ENCODE results near the gene SERTAD1.
"Not testable (repeated sequence)": the region's sequence is repeated elsewhere in the genome, so short reads cannot be mapped to it uniquely, and the experiment has no call there.

SERTAD1 gene

GRCh38 chr19:40420766-40421765 lies 4.7 kb downstream of the SERTAD1 start:
- peak; percentile 61 for DNase-seq

GRCh38 chr19:40420451-40420765 lies 5.4 kb downstream of the SERTAD1 start:
- no peak for DNase-seq

DNA sequence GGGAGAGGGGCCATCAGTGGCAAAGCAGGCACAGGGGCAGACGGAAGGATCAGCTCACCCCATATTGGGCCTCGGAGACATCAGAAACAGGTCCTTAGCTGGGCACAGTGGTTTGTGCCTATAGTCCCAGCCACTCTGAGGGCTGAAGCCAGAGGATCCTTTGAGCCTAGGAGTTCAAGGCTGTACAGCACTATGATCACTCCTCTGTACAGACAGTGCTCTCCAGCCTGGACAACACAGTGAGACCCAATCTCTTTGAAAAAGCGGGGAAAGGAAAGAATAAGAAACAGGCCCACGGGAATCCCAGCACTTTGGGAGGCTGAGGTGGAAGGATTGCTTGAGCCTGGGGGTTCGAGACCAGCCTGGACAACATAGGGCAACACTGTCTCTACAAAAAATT lies 6.0 kb downstream of the SERTAD1 start:
- DNase-seq: no peak

DNA sequence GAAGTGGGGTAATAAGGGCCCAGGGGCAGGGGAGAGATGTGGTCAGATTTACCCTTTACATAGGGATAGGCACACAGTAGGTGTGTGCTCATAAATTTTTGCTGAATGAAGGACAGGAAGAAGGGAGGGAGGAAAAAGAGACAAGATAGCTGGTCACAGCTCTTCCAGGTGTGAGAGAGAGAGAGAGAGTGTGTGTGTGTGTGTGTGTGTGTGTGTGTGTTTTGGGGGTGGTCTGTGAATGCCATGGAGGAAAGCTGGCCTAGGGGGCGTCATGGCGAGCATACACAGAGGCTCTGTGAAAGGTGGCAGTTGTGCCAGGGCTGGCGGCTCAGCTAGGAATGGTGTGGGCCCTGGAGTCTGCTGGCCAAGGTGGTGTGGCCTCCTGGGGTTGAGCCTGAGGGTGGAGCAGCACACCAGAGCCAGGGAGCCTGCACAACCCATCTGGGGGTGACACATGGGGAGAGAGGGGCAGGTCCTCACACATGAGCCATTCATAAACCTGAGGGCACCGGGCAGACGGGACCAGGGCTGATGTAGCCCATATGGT lies 6.7 kb downstream of the SERTAD1 start:
- no peak for DNase-seq

- no peak for DNase-seq
Observed at GRCh38 chr19:40418040-40418439, 7.8 kb downstream of the SERTAD1 start.

GRCh38 chr19:40417643-40417981 lies 8.2 kb downstream of the SERTAD1 start:
- DNase-seq: no peak

- no peak for DNase-seq
Observed at GRCh38 chr19:40416918-40417642, 8.7 kb downstream of the SERTAD1 start.

DNA sequence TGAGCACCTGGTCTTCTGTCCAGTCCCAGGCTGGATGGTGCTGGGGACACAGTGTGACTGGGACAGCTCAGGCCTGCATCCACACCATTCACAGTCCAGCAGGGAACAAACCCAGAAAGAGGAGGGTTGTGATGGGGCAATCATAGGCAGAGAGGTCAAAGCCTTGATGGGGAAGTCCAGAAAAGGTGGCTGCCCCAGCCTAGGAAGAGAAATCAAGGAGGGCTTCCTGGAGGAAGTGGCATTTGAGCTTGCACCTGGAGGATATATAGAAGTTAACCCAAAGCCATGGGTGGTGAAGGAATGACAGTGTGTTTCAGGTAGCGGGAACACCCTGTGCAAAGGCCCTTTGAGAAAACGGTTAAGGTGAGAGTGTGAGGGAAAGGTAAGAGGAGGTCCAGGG lies 10.0 kb downstream of the SERTAD1 start:
- DNase-seq: no peak

DNA sequence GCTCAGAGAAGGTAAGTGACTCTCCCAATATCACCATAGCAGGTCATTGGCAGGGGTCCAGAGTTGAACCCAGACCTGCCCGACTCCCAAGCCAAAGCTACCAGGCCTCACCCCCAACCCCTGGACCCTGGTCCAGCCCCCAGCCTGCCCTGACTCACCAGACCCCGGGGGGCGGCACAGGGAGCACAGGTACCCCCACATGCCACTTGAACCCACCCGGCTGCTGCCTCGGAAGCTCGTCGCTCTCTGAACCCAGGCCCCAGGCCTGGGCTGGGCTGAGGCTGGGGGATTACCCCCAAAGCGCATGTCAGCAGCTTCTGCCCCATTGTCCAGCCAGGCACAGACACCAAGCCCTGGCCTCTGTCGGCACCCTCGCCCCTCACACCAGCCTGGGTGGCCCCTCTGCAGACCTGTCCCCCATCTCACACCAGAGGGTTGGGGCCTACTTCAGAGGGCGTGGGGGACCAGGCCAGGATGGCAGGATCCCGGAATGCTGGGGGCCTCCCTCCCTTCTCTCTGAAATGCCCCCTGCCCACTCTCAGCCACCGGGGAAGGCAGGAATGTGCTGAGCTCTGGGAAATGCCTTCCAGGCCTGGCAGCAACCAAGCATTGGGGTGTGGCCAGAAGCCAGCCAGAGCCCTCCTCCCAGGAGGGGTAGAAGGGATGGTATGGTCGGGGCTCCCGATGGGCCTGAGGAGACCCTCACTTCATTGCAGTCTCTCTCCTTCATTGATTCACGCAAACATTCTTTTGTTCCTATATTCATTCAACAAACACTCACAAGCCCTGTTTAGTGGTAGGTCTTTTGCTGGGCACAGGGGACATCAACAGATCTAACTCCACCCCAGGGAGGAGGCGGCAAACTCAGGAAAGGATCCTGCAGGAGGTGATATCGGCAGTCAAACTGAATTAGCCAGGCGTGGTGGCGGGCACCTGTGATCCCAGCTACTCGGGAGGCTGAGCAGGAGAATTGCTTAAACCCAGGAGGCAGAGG lies 11.0 kb downstream of the SERTAD1 start:
- no peak for DNase-seq

- no peak for DNase-seq
Observed at GRCh38 chr19:40413291-40413845, 12.4 kb downstream of the SERTAD1 start, which contains the start of gene PRX. Gene PRX (minus strand): TSS chr19:40413378. CDS start chr19:40407932, 5,446 bp downstream.

- DNase-seq: no peak
Observed at GRCh38 chr19:40412866-40413265, 12.9 kb downstream of the SERTAD1 start.

DNA sequence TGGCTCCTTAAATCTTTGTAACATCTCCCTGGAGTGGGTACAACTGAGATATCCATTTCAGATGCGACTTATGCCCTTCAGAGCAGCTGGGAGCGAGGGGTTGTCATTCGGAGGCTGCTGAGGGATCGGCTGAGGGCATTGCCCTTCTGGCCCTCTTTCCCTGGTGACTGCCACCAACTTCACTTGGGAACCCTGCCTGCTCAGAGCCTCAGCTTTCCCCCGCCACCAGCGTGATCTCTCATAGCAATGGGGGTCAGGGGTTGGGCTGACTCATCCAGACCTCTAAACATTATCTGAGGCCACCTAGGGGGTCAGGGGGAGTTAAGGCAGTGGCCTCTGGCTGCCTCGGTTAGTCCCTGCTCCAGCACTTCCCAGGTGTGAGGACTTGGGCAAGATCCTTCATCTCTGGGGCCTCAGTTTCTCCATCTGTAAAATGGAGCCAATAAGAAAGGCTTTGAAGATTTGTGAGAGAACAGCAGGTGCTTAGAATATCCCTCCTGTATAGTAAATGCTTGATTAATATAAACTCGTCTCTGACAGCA lies 13.8 kb downstream of the SERTAD1 start:
- DNase-seq: no peak

DNA sequence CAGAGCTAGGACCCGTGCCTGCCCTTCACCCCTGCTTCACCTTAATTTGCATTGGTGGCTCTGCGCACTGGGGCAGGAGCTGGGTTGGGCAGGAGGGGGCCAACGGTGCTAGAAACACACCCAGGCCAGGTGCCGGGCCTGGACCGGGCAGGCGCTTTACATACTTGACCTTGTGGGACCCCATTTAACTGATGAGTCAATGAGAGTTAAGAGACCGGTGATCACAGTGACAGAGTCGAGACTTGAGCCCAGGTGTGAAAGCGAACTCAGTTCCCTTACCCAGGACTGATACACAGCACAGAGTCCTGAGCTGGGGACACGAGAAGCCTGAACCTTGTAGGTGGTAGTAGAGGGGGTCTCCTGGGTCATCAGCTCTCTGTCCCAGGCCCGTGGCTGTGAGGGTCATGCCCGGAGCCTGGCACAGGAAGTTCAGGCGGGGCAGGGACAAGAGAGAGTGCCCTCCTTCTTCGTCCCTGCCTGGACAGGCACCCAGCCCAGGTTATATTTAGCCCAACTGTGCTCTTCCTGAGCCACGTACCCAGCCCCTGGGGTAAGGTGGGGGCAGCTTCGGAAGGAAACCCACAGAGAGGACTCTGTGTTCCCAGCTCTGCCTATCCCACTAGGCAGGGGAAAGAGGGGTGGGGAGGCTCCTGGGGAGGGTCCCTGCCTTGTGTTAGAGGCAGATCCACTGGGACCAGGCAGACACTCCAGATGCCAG lies 14.5 kb downstream of the SERTAD1 start:
- no peak for DNase-seq

DNA sequence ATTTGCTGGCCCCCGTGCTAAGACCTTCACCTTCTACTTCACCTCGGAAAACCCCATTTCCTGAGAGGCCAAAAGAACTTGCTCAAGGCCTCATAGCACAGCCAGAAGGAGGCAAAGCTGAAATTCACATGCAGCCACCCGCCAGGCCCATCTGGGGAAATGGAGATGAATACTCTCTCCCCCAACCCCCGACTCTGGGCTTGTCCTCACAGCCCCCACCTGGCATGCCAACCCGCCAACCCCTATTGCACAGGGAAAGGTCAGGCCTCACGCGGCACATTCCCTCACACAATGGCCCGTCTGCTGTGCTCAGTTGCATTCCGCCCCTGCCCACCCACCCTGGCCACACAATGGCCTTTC lies 15.8 kb downstream of the SERTAD1 start:
- DNase-seq: no peak

DNA sequence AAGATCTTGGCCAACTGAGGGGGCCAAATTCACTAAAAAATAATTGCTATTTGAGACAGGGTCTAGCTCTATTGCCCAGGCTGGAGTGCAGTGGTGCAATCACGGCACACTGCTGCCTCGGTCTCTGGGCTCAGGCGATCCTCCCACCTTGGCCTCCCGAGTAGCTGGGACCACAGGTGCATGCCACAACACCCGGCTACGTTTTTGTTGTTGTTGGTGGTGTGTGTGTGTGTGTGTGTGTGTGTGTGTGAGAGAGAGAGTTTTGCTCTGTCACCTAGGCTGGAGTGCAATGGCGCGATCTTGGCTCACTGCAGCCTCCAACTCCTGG lies 17.2 kb downstream of the SERTAD1 start:
- not testable (repeated sequence) for DNase-seq

GRCh38 chr19:40407714-40408597 lies 17.8 kb downstream of the SERTAD1 start:
- no peak for DNase-seq

DNA sequence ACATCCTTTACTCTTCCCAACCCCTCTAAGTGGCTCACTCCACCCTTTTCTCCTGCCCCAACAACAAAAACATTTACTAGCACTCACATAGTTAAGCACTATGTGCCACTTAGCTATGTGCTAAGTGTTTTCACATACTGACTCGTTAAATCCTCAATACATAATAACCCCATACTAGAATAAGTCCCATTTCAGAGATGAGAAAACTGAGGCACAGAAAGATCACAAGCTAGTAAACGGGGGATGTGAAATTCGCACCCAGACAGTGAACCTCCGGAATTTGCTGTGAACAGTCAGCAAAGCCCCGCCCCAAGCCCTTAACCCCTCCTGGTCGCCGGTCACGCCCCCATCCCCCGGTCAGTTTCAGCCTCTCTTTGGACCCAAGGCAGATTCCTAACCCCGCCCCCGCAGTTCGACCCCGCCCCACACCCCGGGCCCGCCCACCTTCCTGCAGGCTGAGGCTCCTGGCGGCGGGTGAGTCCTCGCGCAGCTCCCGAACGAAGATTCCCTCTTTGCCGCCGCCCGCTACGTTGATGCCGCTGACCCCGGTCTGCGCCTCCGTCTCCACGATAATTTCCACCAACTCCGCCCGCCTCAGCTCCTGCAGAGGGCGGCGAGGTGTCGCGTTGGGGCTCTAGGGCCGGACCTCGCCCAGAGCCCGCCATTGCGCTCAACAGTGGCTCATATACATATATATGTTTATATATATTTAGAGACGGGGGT lies 22.4 kb downstream of the SERTAD1 start:
- peak; percentile 71 for DNase-seq

- DNase-seq: no peak
Observed at GRCh38 chr19:40400559-40400958, 25.2 kb downstream of the SERTAD1 start.

GRCh38 chr19:40398417-40399131 lies 27.2 kb downstream of the SERTAD1 start:
- DNase-seq: peak; percentile 63

Measured in activated CD4-positive, alpha-beta T cell treated with anti-CD3 and anti-CD28 coated beads, Interleukin-2, amount 50 U/mL, for 1 hour (primary cell).